Left cardiac atrium (tissue), 2 donors: ENCODE results near the gene USP17L20. TPM values are rescaled to one million over a fixed set of nuclear protein-coding genes. Genes with fewer than 3 reads are reported as not detected.

ENCODE experiments used
- total RNA-seq, 2 donors: library from RNA; stranded (reverse); fragmentation: NEBNext Ultra II Directional; extraction: Animal tissue kit (Norgen Biotek cat#: 25700); gene quantifications; one replicate each; pipeline ENCODE4 v1.2.1, GENCODE V29; 2021
- donor health status: DM: no; HTN: yes; CAD: no; lungs with severe emphysema.
- donor health status: DM: yes; HTN: yes; CAD: no.

USP17L20 gene
- total RNA-seq, 2 donors from 2014 or later = not detected

Other genes with a start within 250 kb of the USP17L20 start
- not detected for gene FAM90A26, start 87.7 kb upstream of the USP17L20 start, total RNA-seq
- not detected for gene USP17L10, start 47.5 kb upstream of the USP17L20 start, total RNA-seq
- gene USP17L11, start 42.7 kb upstream of the USP17L20 start, total RNA-seq = not detected
- gene USP17L12, start 38.0 kb upstream of the USP17L20 start, total RNA-seq = not detected
- gene USP17L13, start 33.2 kb upstream of the USP17L20 start, total RNA-seq = not detected
- gene USP17L15, start 23.7 kb upstream of the USP17L20 start, total RNA-seq = not detected
- not detected for gene USP17L17, start 14.2 kb upstream of the USP17L20 start, total RNA-seq
- not detected for gene USP17L18, start 9.5 kb upstream of the USP17L20 start, total RNA-seq
- not detected for gene USP17L19, start 4.7 kb upstream of the USP17L20 start, total RNA-seq
- gene USP17L21, start 4.7 kb downstream of the USP17L20 start, total RNA-seq = not detected
- gene USP17L22, start 9.5 kb downstream of the USP17L20 start, total RNA-seq = not detected
- gene USP17L24, start 67.0 kb downstream of the USP17L20 start, total RNA-seq = not detected
- not detected for gene USP17L25, start 71.8 kb downstream of the USP17L20 start, total RNA-seq
- not detected for gene USP17L26, start 76.5 kb downstream of the USP17L20 start, total RNA-seq
- gene USP17L5, start 81.3 kb downstream of the USP17L20 start, total RNA-seq = not detected
- not detected for gene USP17L27, start 86.0 kb downstream of the USP17L20 start, total RNA-seq
- not detected for gene USP17L28, start 90.8 kb downstream of the USP17L20 start, total RNA-seq
- gene USP17L29, start 95.5 kb downstream of the USP17L20 start, total RNA-seq = not detected
- gene USP17L30, start 105.0 kb downstream of the USP17L20 start, total RNA-seq = not detected
- not detected for gene DEFB131A, start 186.3 kb downstream of the USP17L20 start, total RNA-seq